HepG2 (cell line): ENCODE results near the gene PMM2. TPM values are rescaled to one million over a fixed set of nuclear protein-coding genes. Genes with fewer than 3 reads are reported as not detected.

Source experiments
- BATF2 ChIP-seq: sonication (generic); formaldehyde crosslinking; IDR thresholded peaks from 2 replicates; pipeline ENCODE4 v1.8.0; 2022; ENCODE audit warnings: mild to moderate bottlenecking, missing genetic modification reagents, moderate library complexity
- CBFB ChIP-seq: sonication (generic); formaldehyde crosslinking; IDR thresholded peaks from 2 replicates; pipeline ENCODE4 v1.4.0; 2020; ENCODE audit warnings: missing genetic modification reagents
- EHMT2 ChIP-seq: fragments of 200-600 bp; sonication (generic); IDR thresholded peaks from 2 replicates; pipeline ENCODE4 v1.7.0; 2017; ENCODE audit warnings: antibody characterized with exemption, low read depth, low read length, borderline replicate concordance
- GTF2F1 ChIP-seq: fragments of 150-350 bp; IDR thresholded peaks from 2 replicates; pipeline ENCODE4 v1.6.1; 2014; ENCODE audit warnings: low read length
- HIC2 ChIP-seq: sonication (generic); formaldehyde crosslinking; IDR thresholded peaks from 2 replicates; pipeline ENCODE4 v1.9.0; 2022; ENCODE audit warnings: low read depth, missing genetic modification reagents
- IRX3 ChIP-seq: sonication (generic); formaldehyde crosslinking; IDR thresholded peaks from 2 replicates; pipeline ENCODE4 v1.8.1; 2023; ENCODE audit warnings: mild to moderate bottlenecking, low read depth, missing genetic modification reagents, borderline replicate concordance
- KDM2A ChIP-seq: sonication (generic); formaldehyde crosslinking; IDR thresholded peaks from 2 replicates; pipeline ENCODE4 v1.4.0; 2020; ENCODE audit warnings: low read depth, missing genetic modification reagents, borderline replicate concordance
- RFX3 ChIP-seq: IDR thresholded peaks from 2 replicates; pipeline ENCODE4 v1.6.1; 2016; ENCODE audit warnings: missing biosample characterization, missing genetic modification reagents
- SALL1 ChIP-seq: sonication (generic); formaldehyde crosslinking; IDR thresholded peaks from 2 replicates; pipeline ENCODE4 v1.8.0; 2022; ENCODE audit warnings: mild to moderate bottlenecking, missing genetic modification reagents
- TEAD2 ChIP-seq: sonication (generic); formaldehyde crosslinking; IDR thresholded peaks from 2 replicates; pipeline ENCODE4 v1.9.0; 2021; ENCODE audit warnings: missing genetic modification reagents
- UBTF ChIP-seq: sonication (generic); formaldehyde crosslinking; IDR thresholded peaks from 2 replicates; pipeline ENCODE4 v1.4.0; 2020; ENCODE audit warnings: mild to moderate bottlenecking, missing genetic modification reagents
- ZBTB20 ChIP-seq: sonication (generic); formaldehyde crosslinking; IDR thresholded peaks from 2 replicates; pipeline ENCODE4 v1.8.1; 2023; ENCODE audit warnings: missing genetic modification reagents, low read depth, mild to moderate bottlenecking, borderline replicate concordance
- ZBTB34 ChIP-seq: sonication (generic); formaldehyde crosslinking; IDR thresholded peaks from 2 replicates; pipeline ENCODE4 v1.8.0; 2022; ENCODE audit warnings: mild to moderate bottlenecking, missing genetic modification reagents
- ZNF333 ChIP-seq: sonication (generic); formaldehyde crosslinking; IDR thresholded peaks from 2 replicates; pipeline ENCODE4 v1.4.0; 2020; ENCODE audit warnings: mild to moderate bottlenecking, missing genetic modification reagents, borderline replicate concordance
- ZNF34 ChIP-seq: sonication (generic); formaldehyde crosslinking; IDR thresholded peaks from 2 replicates; pipeline ENCODE4 v1.4.0; 2020; ENCODE audit warnings: mild to moderate bottlenecking, missing genetic modification reagents, borderline replicate concordance
- ZNF510 ChIP-seq: sonication (generic); formaldehyde crosslinking; IDR thresholded peaks from 2 replicates; pipeline ENCODE4 v1.4.0; 2020; ENCODE audit warnings: low read depth, mild to moderate bottlenecking, missing genetic modification reagents
- polyA plus RNA-seq, 8 experiments: library from polyadenylated mRNA; depleted of rRNA in 3 of 8; stranded (reverse) in 7 of 8; unstranded in 1 of 8; fragments of >200 nt; fragmentation: Illumina TruSeq in 4 of 8; extraction: Trizol in 4 of 8; gene quantifications; 2 replicates each; pipeline versions ENCODE4 v1.2.1 to v1.2.3, GENCODE V29; 2011 to 2016; ENCODE audit warnings: low read depth in 4 of 8, missing spikeins in 1 of 8, mixed read lengths in 1 of 8; ENCODE audit not compliant: insufficient read depth in 1 of 8
- total RNA-seq, 5 experiments: library from RNA; depleted of rRNA; stranded (reverse); fragments of >200 nt; fragmentation: Illumina TruSeq; extraction: Trizol; gene quantifications; 2 replicates each; pipeline ENCODE4 v1.2.3, GENCODE V29; 2016; ENCODE audit warnings: low read depth in 1 of 5
- TF ChIP-seq, protein P1 (sequence below): IDR thresholded peaks from 2 replicates; pipeline ENCODE4 v1.6.1; 2016; ENCODE audit warnings: control low read depth
- TF ChIP-seq, protein P2 (sequence below): sonication (generic); formaldehyde crosslinking; IDR thresholded peaks from 2 replicates; pipeline ENCODE4 v1.4.0; 2020; ENCODE audit warnings: missing genetic modification reagents, mild to moderate bottlenecking, borderline replicate concordance

Gene PMM2
- total and polyA plus RNA-seq, 2 of the 13 experiments (the other 11 are each of a cell fraction or from before 2014, with no cell fraction given): 52.2 to 93.7 TPM

DNA sequence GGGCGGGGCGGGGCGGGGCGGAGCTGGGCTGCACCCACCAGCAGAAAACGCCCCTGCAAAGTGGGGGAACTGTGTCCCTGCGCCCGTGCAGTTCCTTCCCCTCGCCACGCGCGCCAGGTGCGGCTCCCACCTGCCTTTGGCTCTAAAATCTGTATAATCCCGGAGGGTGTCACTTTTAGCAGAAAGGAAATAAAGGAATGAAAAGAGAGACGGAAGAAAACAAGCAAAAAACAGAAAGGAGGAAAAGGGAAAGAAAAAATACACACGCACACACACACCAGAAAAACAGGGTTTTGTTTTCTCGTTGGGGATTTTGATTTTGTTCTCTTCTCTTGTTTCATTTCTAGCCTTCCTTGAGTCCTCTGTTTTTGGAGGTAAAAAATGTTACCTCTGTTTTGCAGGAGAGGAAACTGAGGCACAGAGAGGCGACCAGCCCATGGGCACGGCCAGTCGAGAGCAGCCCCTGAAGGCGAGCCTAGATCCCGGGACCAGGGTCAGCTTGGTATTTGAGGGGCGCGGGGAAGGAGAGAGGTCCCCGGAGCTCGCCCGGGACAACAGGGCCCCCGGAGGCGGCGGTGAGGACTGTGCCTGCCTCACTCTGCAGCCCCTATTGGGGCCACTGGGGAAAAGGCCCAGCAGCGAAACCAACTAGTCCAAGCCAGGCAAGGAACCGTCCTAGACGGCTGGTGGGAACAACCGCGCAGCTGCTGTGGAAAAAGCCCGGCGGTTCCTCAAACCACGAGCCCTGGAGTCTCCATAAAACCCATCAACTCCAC lies 71.8 kb downstream of the PMM2 start (continued):
- TF ChIP-seq ZBTB34 (CRISPR knock-in tag): 0 out of 2 replicates have a peak, but pooled peaks have one; percentile 21
- TF ChIP-seq, protein P1, sequence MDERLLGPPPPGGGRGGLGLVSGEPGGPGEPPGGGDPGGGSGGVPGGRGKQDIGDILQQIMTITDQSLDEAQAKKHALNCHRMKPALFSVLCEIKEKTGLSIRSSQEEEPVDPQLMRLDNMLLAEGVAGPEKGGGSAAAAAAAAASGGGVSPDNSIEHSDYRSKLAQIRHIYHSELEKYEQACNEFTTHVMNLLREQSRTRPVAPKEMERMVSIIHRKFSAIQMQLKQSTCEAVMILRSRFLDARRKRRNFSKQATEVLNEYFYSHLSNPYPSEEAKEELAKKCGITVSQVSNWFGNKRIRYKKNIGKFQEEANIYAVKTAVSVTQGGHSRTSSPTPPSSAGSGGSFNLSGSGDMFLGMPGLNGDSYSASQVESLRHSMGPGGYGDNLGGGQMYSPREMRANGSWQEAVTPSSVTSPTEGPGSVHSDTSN (CRISPR knock-in tag): no peak
- TF ChIP-seq RFX3 (CRISPR knock-in tag): no peak
- 0 out of 2 replicates have a peak, but pooled peaks have one; percentile 41 for TF ChIP-seq BATF2 (CRISPR knock-in tag)
- TF ChIP-seq, protein P2, sequence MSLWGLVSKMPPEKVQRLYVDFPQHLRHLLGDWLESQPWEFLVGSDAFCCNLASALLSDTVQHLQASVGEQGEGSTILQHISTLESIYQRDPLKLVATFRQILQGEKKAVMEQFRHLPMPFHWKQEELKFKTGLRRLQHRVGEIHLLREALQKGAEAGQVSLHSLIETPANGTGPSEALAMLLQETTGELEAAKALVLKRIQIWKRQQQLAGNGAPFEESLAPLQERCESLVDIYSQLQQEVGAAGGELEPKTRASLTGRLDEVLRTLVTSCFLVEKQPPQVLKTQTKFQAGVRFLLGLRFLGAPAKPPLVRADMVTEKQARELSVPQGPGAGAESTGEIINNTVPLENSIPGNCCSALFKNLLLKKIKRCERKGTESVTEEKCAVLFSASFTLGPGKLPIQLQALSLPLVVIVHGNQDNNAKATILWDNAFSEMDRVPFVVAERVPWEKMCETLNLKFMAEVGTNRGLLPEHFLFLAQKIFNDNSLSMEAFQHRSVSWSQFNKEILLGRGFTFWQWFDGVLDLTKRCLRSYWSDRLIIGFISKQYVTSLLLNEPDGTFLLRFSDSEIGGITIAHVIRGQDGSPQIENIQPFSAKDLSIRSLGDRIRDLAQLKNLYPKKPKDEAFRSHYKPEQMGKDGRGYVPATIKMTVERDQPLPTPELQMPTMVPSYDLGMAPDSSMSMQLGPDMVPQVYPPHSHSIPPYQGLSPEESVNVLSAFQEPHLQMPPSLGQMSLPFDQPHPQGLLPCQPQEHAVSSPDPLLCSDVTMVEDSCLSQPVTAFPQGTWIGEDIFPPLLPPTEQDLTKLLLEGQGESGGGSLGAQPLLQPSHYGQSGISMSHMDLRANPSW: no peak; the same call in 1 of the 2 replicates
- peak; percentile 61 for TF ChIP-seq UBTF (CRISPR knock-in tag)
- TF ChIP-seq ZNF333 (CRISPR knock-in tag): peak; percentile 34; the same call in 1 of the 2 replicates
- TF ChIP-seq GTF2F1: no peak
- TF ChIP-seq KDM2A (CRISPR knock-in tag): peak; percentile 60; the same call in 1 of the 2 replicates
- TF ChIP-seq HIC2 (CRISPR knock-in tag): no peak
- TF ChIP-seq EHMT2: no peak
- TF ChIP-seq TEAD2: no peak
- 0 out of 2 replicates have a peak, but pooled peaks have one; percentile 51 for TF ChIP-seq ZBTB20 (CRISPR knock-in tag)
- TF ChIP-seq SALL1 (CRISPR knock-in tag): no peak
- TF ChIP-seq CBFB: no peak
- 0 out of 2 replicates have a peak, but pooled peaks have one; percentile 18 for TF ChIP-seq IRX3 (CRISPR knock-in tag)
- no peak for TF ChIP-seq ZNF34 (CRISPR knock-in tag)
- TF ChIP-seq ZNF510 (CRISPR knock-in tag): no peak; the same call in 1 of the 2 replicates
